Neural progenitor cell (in vitro differentiated cells): Measurements from ENCODE around the gene PLA2G4B. TPM values are rescaled to one million over a fixed set of nuclear protein-coding genes. Genes with fewer than 3 reads are reported as not detected.

ENCODE experiments used
- DNase-seq: peaks from one replicate; pipeline ENCODE4 v3.0.0-alpha.2; 2016; ENCODE audit warnings: low spot score
- H2AFZ ChIP-seq: fragments of 200-600 bp; sonication (generic); replicated peaks from 2 replicates; pipeline ENCODE4 v1.6.1; 2016; ENCODE audit warnings: antibody characterized with exemption
- H3F3A ChIP-seq: fragments of 200-600 bp; sonication (generic); 2 replicates; pipeline ENCODE4 v1.6.1; 2016; ENCODE audit warnings: antibody characterized with exemption, low read depth
- H3K27ac ChIP-seq: fragments of 200-600 bp; sonication (generic); 2 replicates; pipeline ENCODE4 v1.5.1; 2016; ENCODE audit warnings: mild to moderate bottlenecking
- H3K27me3 ChIP-seq: fragments of 200-600 bp; sonication (generic); 2 replicates; pipeline ENCODE4 v1.6.1; 2016; ENCODE audit warnings: mild to moderate bottlenecking, moderate library complexity
- H3K36me3 ChIP-seq: fragments of 200-600 bp; sonication (generic); 2 replicates; pipeline ENCODE4 v1.5.1; 2016
- H3K4me1 ChIP-seq: fragments of 200-600 bp; sonication (generic); 2 replicates; pipeline ENCODE4 v1.6.1; 2016; ENCODE audit warnings: mixed run types
- H3K4me2 ChIP-seq: fragments of 200-600 bp; sonication (generic); 2 replicates; pipeline ENCODE4 v1.6.1; 2016
- H3K4me3 ChIP-seq: fragments of 200-600 bp; sonication (generic); 2 replicates; pipeline ENCODE4 v1.5.1; 2016
- H3K79me2 ChIP-seq: fragments of 200-600 bp; sonication (generic); 2 replicates; pipeline ENCODE4 v1.6.1; 2016; ENCODE audit warnings: low read depth
- H3K9ac ChIP-seq: fragments of 200-600 bp; sonication (generic); 2 replicates; pipeline ENCODE4 v1.6.1; 2016
- H3K9me3 ChIP-seq: fragments of 200-600 bp; sonication (generic); 2 replicates; pipeline ENCODE4 v1.5.1; 2016; ENCODE audit warnings: low read depth
- H4K20me1 ChIP-seq: fragments of 200-600 bp; sonication (generic); 2 replicates; pipeline ENCODE4 v1.6.1; 2016; ENCODE audit warnings: low read depth
- H3K27ac Mint-ChIP-seq: 3 replicates; pipeline ENCODE4 v1.8.0; 2021; ENCODE audit warnings: mixed read lengths
- H3K27me3 Mint-ChIP-seq: 2 replicates; pipeline ENCODE4 v1.8.0; 2022; ENCODE audit warnings: low read depth, mild to moderate bottlenecking, inconsistent platforms, moderate library complexity, mixed read lengths; ENCODE audit not compliant: insufficient read depth
- H3K36me3 Mint-ChIP-seq: 3 replicates; pipeline ENCODE4 v1.8.0; 2021; ENCODE audit warnings: mixed read lengths
- H3K4me1 Mint-ChIP-seq: 3 replicates; pipeline ENCODE4 v1.8.0; 2021; ENCODE audit warnings: mixed read lengths
- H3K4me3 Mint-ChIP-seq: 3 replicates; pipeline ENCODE4 v1.8.0; 2021; ENCODE audit warnings: mild to moderate bottlenecking, moderate library complexity, mixed read lengths
- H3K9me3 Mint-ChIP-seq: 3 replicates; pipeline ENCODE4 v1.8.0; 2020; ENCODE audit warnings: mixed read lengths
- CTCF ChIP-seq: fragments of 200-600 bp; sonication (generic); IDR thresholded peaks from 2 replicates; pipeline ENCODE4 v1.5.1; 2017; ENCODE audit warnings: antibody characterized with exemption, mild to moderate bottlenecking
- EZH2 ChIP-seq: fragments of 200-600 bp; sonication (generic); IDR thresholded peaks from 2 replicates; pipeline ENCODE4 v1.6.1; 2017; ENCODE audit warnings: antibody characterized with exemption, mild to moderate bottlenecking, moderate library complexity
- EZH2phosphoT487 ChIP-seq: fragments of 200-600 bp; sonication (generic); IDR thresholded peaks from 2 replicates; pipeline ENCODE4 v1.6.1; 2017; ENCODE audit warnings: antibody characterized with exemption
- total RNA-seq: library from RNA; depleted of rRNA; stranded (reverse); fragments of >200 nt; gene quantifications from 2 replicates; pipeline ENCODE4 v1.2.3, GENCODE V29; 2015; ENCODE audit warnings: low replicate concordance

The PLA2G4B gene
- total RNA-seq, 1 donor from 2014 or later = 2.0 TPM

GRCh38 chr15:41792000-41792637 lies 46.5 kb upstream of the PLA2G4B start:
- no peak overlapping the region for H3K4me3 Mint-ChIP-seq
- no peaks in the 10 kb centered on the region for H3K9me3 Mint-ChIP-seq
- H3K9me3 ChIP-seq = no peaks in the 10 kb centered on the region
- no peaks in the 10 kb centered on the region for H3K27me3 Mint-ChIP-seq
- no peak overlapping the region for H3K27ac ChIP-seq
- no peak for DNase-seq
- H3K36me3 Mint-ChIP-seq = peaks cover 2% of the 10 kb centered on the region
- peaks cover 7% of the 10 kb centered on the region for H4K20me1 ChIP-seq
- peaks cover 23% of the 10 kb centered on the region for H3K4me1 ChIP-seq
- no peaks in the 10 kb centered on the region for H3K36me3 ChIP-seq
- H3K9ac ChIP-seq = no peak overlapping the region
- no peaks in the 10 kb centered on the region for H3F3A ChIP-seq
- no peak overlapping the region for H3K4me2 ChIP-seq
- no peaks in the 10 kb centered on the region for H3K79me2 ChIP-seq
- no peak overlapping the region for H2AFZ ChIP-seq
- TF ChIP-seq EZH2phosphoT487 (no peak), EZH2 (no peak), CTCF (no peak)
- no peaks in the 10 kb centered on the region for H3K27me3 ChIP-seq
- H3K27ac Mint-ChIP-seq = no peak overlapping the region
- no peak overlapping the region for H3K4me3 ChIP-seq
- peaks cover 24% of the 10 kb centered on the region for H3K4me1 Mint-ChIP-seq

- peaks cover 4% of the 10 kb centered on the region for H3K27me3 Mint-ChIP-seq
- no peak for TF ChIP-seq EZH2phosphoT487
- no peak for TF ChIP-seq CTCF
- TF ChIP-seq EZH2 = no peak
- H2AFZ ChIP-seq = no peak overlapping the region
- H3K4me2 ChIP-seq = no peak overlapping the region
- H3K4me1 ChIP-seq = peaks cover 23% of the 10 kb centered on the region
- peaks cover 23% of the 10 kb centered on the region for H3K4me1 Mint-ChIP-seq
- H3F3A ChIP-seq = no peaks in the 10 kb centered on the region
- no peak overlapping the region for H3K4me3 Mint-ChIP-seq
- no peak overlapping the region for H3K9ac ChIP-seq
- H3K9me3 Mint-ChIP-seq = no peaks in the 10 kb centered on the region
- H3K27ac ChIP-seq = no peak overlapping the region
- no peak overlapping the region for H3K4me3 ChIP-seq
- H4K20me1 ChIP-seq = peaks cover 15% of the 10 kb centered on the region
- H3K27me3 ChIP-seq = no peaks in the 10 kb centered on the region
- no peak for DNase-seq
- peaks cover 2% of the 10 kb centered on the region for H3K36me3 Mint-ChIP-seq
- no peaks in the 10 kb centered on the region for H3K36me3 ChIP-seq
- H3K9me3 ChIP-seq = no peaks in the 10 kb centered on the region
- H3K27ac Mint-ChIP-seq = no peak overlapping the region
- no peaks in the 10 kb centered on the region for H3K79me2 ChIP-seq
Measured at GRCh38 chr15:41794081-41794480, 44.6 kb upstream of the PLA2G4B start.

- H2AFZ ChIP-seq = no peak overlapping the region
- no peaks in the 10 kb centered on the region for H3F3A ChIP-seq
- Mint-ChIP-seq H3K4me3 (no peak overlapping the region), H3K9me3 (no peaks in the 10 kb centered on the region), H3K4me1 (peaks cover 18% of the 10 kb centered on the region), H3K27me3 (peaks cover 4% of the 10 kb centered on the region), H3K36me3 (peaks cover 7% of the 10 kb centered on the region), H3K27ac (peak overlapping the region; percentile 74)
- TF ChIP-seq EZH2 (no peak), EZH2phosphoT487 (no peak), CTCF (no peak)
- H3K4me3 ChIP-seq = no peak overlapping the region
- H3K9me3 ChIP-seq = no peaks in the 10 kb centered on the region
- H3K4me2 ChIP-seq = no peak overlapping the region
- no peak overlapping the region for H3K9ac ChIP-seq
- H3K36me3 ChIP-seq = no peaks in the 10 kb centered on the region
- no peaks in the 10 kb centered on the region for H3K27me3 ChIP-seq
- H3K27ac ChIP-seq = no peak overlapping the region
- H3K4me1 ChIP-seq = peaks cover 2% of the 10 kb centered on the region
- no peak for DNase-seq
- peaks cover 15% of the 10 kb centered on the region for H4K20me1 ChIP-seq
- no peaks in the 10 kb centered on the region for H3K79me2 ChIP-seq
Measured at GRCh38 chr15:41795996-41796856, 42.4 kb upstream of the PLA2G4B start.
